Muscle layer of colon (tissue), 2 donors: Measurements from ENCODE around the gene AFF3.

Experiments used
- H3K27ac ChIP-seq: one replicate; pipeline ENCODE4 v1.7.0; 2013; ENCODE audit warnings: low read depth, mild to moderate bottlenecking, low read length, moderate library complexity
- H3K27me3 ChIP-seq, 2 donors: one replicate each; pipeline ENCODE4 v1.7.0; 2013; ENCODE audit warnings: low read length in 2 of 2, mild to moderate bottlenecking in 2 of 2; ENCODE audit not compliant: insufficient read depth in 2 of 2, control insufficient read depth in 1 of 2
- H3K36me3 ChIP-seq: one replicate; pipeline ENCODE4 v1.7.0; 2013; ENCODE audit warnings: mild to moderate bottlenecking, low read length; ENCODE audit not compliant: insufficient read depth
- H3K4me1 ChIP-seq: one replicate; pipeline ENCODE4 v1.7.0; 2013; ENCODE audit warnings: mild to moderate bottlenecking, low read length; ENCODE audit not compliant: insufficient read depth
- H3K4me3 ChIP-seq, 2 donors: one replicate each; pipeline ENCODE4 v1.7.0; 2013; ENCODE audit warnings: low read length in 2 of 2, low read depth in 1 of 2, mild to moderate bottlenecking in 1 of 2, moderate library complexity in 1 of 2
- H3K9ac ChIP-seq: one replicate; pipeline ENCODE4 v1.7.0; 2013; ENCODE audit warnings: low read length
- H3K9me3 ChIP-seq: one replicate; pipeline ENCODE4 v1.7.0; 2013; ENCODE audit warnings: mild to moderate bottlenecking, low read length
- donor health status: abdominal sarcoma.
- donor health status: Adenocarcinoma of cecum.

The AFF3 gene

DNA sequence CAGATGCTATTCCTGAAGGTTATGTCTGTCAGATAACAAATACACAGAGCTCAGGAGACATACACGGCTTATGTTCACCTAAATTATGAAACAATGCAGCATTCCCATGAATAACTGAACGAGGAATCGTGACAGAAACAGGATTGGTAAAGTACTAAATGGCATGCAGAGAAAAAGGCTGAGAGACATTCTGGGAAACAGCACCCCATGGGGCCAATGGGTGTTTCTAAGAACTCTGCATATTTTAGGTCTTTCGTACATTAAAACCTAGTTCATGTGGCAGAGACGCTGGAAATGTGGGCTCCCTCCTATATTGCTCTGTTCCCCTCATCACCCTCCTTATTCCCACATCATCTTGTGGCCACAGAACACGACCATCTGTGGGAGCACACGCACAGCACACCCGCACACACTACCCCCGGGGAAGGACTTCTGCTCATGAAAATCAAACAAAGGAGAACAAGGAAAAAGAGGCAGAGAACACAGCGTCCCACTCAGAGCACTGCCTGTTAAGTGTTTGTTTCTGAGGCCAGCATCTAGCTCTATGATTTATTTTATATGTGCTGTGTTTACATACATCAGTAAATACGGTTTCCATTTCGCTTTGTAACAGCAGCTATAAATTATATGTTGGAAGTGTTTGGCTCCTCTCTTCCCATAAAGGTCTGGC, 143.6 kb downstream of the AFF3 start:
- H3K36me3 ChIP-seq, result peaks cover 4% of the 10 kb centered on the region
- H3K27ac ChIP-seq, result no peak overlapping the region
- H3K4me3 ChIP-seq, result no peak overlapping the region
- no peak overlapping the region for H3K9ac ChIP-seq
- H3K4me1 ChIP-seq, result no peaks in the 10 kb centered on the region
- no peaks in the 10 kb centered on the region for H3K27me3 ChIP-seq
- no peaks in the 10 kb centered on the region for H3K9me3 ChIP-seq

DNA sequence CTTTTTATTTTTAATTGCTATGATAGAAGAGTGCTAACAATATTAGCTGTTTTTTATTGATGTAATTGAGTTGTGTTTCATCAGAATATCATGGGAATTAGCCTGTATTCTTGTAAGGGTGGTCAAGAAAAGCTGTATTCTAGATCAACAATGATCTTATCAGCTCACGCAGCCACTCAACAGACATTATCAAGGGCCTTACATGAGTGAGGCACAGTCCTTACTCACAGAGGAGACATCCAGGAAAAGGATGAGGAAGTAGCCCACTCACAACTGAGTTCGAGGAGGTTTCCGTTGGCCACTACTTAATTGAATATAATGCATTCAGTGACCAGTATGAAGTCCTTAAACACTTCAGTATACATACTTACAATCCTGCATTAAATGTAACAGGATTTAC, 152.5 kb downstream of the AFF3 start:
- H3K9me3 ChIP-seq, result no peaks in the 10 kb centered on the region
- H3K9ac ChIP-seq, result no peak overlapping the region
- H3K4me3 ChIP-seq, result no peak overlapping the region
- no peaks in the 10 kb centered on the region for H3K27me3 ChIP-seq
- peaks cover 21% of the 10 kb centered on the region for H3K4me1 ChIP-seq
- H3K36me3 ChIP-seq, result no peaks in the 10 kb centered on the region
- no peak overlapping the region for H3K27ac ChIP-seq

DNA sequence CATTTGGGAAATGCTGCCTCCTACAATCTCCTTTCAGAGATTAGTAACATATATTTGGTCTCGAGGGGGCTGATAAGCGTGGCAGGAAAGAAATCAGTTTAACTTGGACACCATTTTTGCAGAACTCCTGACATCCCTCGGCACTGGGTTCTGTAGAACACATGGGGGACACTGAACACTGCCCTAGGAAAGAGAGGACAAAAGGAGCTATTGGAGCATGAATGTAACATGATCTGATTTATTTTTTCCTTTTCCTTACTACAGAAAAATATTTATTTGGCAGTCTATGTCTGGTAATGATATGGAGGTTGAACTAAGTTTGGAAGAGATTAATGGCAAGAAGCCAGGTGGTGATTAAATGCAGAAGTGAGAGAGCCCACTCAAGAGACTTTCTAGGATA, 153.8 kb downstream of the AFF3 start:
- Histone ChIP-seq H3K4me3 (no peak overlapping the region), H3K4me1 (peaks cover 21% of the 10 kb centered on the region), H3K27me3 (no peaks in the 10 kb centered on the region), H3K36me3 (no peaks in the 10 kb centered on the region), H3K27ac (no peak overlapping the region), H3K9me3 (no peaks in the 10 kb centered on the region), H3K9ac (no peak overlapping the region)

DNA sequence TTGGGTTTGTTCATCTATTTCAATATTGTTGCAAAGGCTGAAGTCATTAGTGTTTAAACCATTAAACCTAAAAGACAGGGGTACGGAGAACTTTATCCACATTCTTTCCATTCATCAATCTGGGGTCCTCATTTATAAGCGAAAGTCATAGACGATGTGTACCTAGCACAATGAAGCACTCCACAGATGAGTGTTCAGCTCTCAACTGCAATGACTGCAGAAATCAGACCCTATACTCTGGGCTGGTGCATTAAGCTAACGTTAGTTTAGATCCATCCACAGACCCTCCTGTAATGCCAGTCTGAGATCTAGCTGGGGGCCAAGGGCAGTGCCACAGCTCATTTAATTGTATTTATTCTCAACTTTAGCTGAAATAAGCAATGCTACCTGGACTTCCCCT, 155.2 kb downstream of the AFF3 start:
- Histone ChIP-seq H3K4me3 (no peak overlapping the region), H3K4me1 (peaks cover 21% of the 10 kb centered on the region), H3K27ac (no peak overlapping the region), H3K9me3 (no peaks in the 10 kb centered on the region), H3K36me3 (no peaks in the 10 kb centered on the region), H3K9ac (no peak overlapping the region), H3K27me3 (no peaks in the 10 kb centered on the region)

DNA sequence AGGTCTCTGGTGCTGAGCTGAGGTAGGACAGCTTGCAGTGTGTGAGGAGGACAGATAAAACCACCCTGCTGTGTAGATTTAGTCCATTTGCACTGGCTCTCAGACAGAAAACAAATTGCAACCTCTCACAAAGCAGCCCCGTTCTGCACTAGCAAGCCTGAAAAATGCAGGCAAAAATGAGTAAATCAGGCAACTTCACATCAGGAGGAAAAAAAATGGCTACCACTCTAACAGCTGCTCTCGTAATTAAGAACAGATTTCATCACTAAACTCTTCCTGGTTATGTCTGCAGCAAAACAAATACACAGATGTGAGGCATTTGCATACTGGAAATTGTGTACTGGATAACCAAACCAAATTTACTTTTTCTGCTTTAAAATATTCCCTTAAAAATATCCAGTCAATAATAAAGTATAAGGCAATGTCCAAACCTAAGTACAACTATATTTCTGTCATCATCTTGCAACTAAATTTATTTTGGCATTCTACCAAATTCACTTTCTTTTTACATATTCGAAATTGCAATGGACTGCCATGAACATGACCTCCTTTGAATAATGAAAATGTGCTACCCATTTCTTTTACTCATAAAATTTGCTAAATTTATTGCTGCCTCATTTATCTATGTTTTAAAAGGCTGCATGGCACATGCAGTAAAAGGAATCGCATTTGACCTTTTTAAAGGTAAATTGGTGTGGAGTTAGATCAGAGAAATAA, 157.4 kb downstream of the AFF3 start:
- Histone ChIP-seq H3K4me1 (peaks cover 21% of the 10 kb centered on the region), H3K27me3 (no peaks in the 10 kb centered on the region), H3K27ac (no peak overlapping the region), H3K36me3 (no peaks in the 10 kb centered on the region), H3K9me3 (no peaks in the 10 kb centered on the region), H3K9ac (no peak overlapping the region), H3K4me3 (no peak overlapping the region)

DNA sequence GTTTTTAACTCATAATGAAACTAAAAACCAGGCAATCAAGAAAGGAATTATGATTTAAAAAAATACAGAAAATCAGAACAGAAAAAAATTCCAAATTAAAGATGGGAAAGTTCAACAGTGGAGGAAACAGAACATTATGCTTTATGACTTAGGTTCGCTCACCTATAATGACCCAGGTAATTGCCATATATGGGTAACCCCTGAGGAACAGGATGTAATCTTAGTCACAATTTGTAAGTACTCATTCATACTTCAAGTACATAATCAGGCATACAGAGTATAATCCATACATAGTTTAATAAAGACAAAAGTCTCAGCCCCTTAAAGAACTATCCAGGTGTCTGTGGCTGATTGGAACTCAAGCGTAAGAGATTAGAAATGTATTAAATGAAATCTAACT, 159.6 kb downstream of the AFF3 start:
- Histone ChIP-seq H3K4me3 (no peak overlapping the region), H3K36me3 (no peaks in the 10 kb centered on the region), H3K27ac (no peak overlapping the region), H3K9ac (no peak overlapping the region), H3K27me3 (no peaks in the 10 kb centered on the region), H3K4me1 (peaks cover 11% of the 10 kb centered on the region), H3K9me3 (no peaks in the 10 kb centered on the region)

DNA sequence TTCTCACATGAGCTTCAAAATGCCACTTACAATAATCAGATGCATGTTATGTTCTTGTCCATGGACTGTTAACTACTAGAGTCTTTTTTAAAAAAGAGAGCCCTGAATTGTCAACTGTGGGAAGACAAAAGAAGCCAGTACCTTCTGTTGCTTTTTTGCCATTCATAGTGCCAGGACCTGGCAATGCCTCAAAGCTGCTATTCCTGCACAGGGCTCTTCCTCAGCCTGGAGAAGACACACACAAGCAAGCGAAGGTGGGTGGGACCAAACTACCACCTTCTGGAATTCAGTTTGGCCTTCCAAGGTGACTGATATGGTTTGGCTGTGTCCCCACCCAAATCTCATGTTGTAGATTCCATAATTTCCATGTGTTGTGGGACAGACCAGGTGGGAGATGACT, 160.6 kb downstream of the AFF3 start:
- Histone ChIP-seq H3K4me1 (peaks cover 2% of the 10 kb centered on the region), H3K27me3 (no peaks in the 10 kb centered on the region), H3K9ac (no peak overlapping the region), H3K27ac (no peak overlapping the region), H3K4me3 (no peak overlapping the region), H3K36me3 (no peaks in the 10 kb centered on the region), H3K9me3 (no peaks in the 10 kb centered on the region)

DNA sequence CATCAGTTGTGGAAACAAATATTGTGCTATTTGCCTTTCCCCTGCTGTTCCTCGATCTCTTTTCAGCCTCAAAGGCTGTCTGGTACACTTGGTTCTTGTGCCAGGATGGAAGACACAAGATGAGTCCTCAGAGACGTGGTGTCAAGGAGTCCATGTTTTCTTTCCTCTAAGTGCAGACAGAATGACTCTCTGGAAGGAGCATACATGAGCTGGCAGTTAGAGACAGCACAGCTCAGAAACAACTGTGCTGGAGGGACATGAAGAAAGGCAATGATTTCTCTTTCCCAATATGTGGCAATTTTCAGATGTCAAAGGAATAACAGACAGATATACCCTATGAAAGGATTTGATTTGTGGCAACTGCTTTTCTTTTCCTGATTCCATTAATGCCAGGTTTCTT, 162.2 kb downstream of the AFF3 start:
- no peak overlapping the region for H3K4me3 ChIP-seq
- no peaks in the 10 kb centered on the region for H3K36me3 ChIP-seq
- no peak overlapping the region for H3K9ac ChIP-seq
- no peak overlapping the region for H3K27ac ChIP-seq
- no peaks in the 10 kb centered on the region for H3K9me3 ChIP-seq
- H3K4me1 ChIP-seq, result no peaks in the 10 kb centered on the region
- no peaks in the 10 kb centered on the region for H3K27me3 ChIP-seq

DNA sequence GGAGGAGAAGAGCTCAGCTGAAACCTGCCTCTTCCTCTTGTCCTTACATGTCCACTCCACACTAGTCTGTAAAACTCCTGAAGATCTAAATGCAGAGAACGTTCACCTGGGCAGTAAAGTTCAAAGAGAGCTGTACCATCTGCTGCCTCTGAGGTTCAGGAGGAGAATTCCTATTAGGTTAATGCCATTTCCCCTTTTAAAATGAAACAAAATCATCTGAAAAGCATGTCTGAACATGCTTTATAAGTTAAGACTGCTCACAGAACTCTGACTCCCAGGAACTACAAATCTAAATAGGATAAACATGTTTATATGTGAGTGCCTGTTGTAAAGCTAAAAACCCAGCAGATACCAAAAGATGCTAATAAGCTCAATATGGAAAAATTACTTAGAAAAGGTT, 164.4 kb downstream of the AFF3 start:
- no peak overlapping the region for H3K4me3 ChIP-seq
- no peaks in the 10 kb centered on the region for H3K4me1 ChIP-seq
- no peak overlapping the region for H3K9ac ChIP-seq
- H3K27ac ChIP-seq, result no peak overlapping the region
- no peaks in the 10 kb centered on the region for H3K27me3 ChIP-seq
- H3K9me3 ChIP-seq, result no peaks in the 10 kb centered on the region
- no peaks in the 10 kb centered on the region for H3K36me3 ChIP-seq

DNA sequence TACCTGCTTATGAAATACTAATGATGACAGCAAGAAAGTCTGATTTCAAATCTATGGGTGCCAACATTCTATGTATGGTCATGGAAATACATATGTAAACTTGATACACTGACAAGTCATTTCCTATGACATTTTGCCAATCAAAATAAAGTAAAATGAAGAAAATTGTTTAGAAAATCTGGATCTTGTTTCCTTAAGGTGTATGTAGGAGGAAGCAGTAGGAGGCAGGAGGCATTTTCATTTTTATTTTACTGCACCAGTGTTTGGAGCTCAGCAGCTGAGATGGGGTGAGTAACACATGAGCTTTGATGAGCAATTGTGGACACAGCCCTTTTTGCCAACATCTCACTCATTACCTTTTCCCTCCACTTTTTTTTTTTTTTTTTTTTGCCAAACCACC, 167.0 kb downstream of the AFF3 start:
- Histone ChIP-seq H3K27ac (no peak overlapping the region), H3K27me3 (no peaks in the 10 kb centered on the region), H3K4me3 (no peak overlapping the region), H3K4me1 (no peaks in the 10 kb centered on the region), H3K9ac (no peak overlapping the region), H3K9me3 (no peaks in the 10 kb centered on the region), H3K36me3 (no peaks in the 10 kb centered on the region)

DNA sequence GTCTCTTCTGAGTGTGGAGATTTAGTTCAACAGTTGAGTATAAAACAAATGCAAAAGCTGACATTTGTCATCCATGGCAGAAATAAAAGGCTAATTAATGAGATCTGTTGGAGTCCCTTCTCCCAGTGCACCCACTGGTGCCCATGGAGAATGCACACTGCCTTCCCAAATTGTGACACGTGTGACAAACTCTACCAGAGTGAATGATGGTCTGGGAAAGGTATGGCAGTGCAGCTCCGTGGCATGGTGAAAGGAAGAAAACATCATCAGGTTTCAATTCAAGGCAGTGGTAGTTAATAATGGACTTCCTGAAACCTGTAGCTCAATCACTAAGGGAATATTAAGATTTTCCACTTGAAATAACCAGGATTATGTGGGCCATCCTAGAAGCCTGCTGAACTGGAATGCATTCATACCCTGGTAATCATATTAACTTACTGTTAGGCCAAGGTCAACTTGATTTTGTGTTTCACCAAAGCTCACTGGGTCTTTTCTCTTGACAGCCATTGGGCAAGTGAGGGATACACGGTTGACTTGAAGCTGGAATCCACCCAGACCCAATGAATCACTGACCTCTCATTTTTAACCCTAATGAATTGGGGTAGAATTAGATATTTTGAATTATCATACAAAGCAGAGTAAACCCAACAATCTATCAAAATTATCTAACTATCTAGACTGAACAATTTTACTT, 167.6 kb downstream of the AFF3 start:
- no peaks in the 10 kb centered on the region for H3K9me3 ChIP-seq
- no peak overlapping the region for H3K4me3 ChIP-seq
- no peaks in the 10 kb centered on the region for H3K27me3 ChIP-seq
- H3K27ac ChIP-seq, result no peak overlapping the region
- no peaks in the 10 kb centered on the region for H3K36me3 ChIP-seq
- H3K9ac ChIP-seq, result no peak overlapping the region
- no peaks in the 10 kb centered on the region for H3K4me1 ChIP-seq
